Measurements from ENCODE around the gene STX7. TPM values are rescaled to one million over a fixed set of nuclear protein-coding genes. Genes with fewer than 3 reads are reported as not detected.

Gene STX7
- total RNA-seq, 4 donors from 2014 or later = 23.7 to 34.1 (median 26.8) TPM

- Histone ChIP-seq H3K4me3 (no peak overlapping the region), H3K36me3 (peaks cover 0 to 16% (median 0%) of the 10 kb centered on the region in 3 donors), H3K27ac (no peak overlapping the region), H3K27me3 (no peaks in the 10 kb centered on the region), H3K9me3 (no peaks in the 10 kb centered on the region), H3K4me1 (peaks cover 0 to 29% (median 0%) of the 10 kb centered on the region in 3 donors)
- TF ChIP-seq POLR2A (IDR thresholded peaks at IDR 0.05) (no peak), CTCF (IDR thresholded peaks at IDR 0.05) (no peak)
- WGBS, 2 donors = 92 to 96% methylated on average over 5 of the region's 5 CpGs
- DNase-seq = no peak
- intact Hi-C loops (cut with DNase I) = no loop called here
Observed at GRCh38 chr6:132478674-132479073, 34.2 kb downstream of the STX7 start.

GRCh38 chr6:132478266-132478665, 34.6 kb downstream of the STX7 start:
- no peaks in the 10 kb centered on the region for H3K27me3 ChIP-seq
- intact Hi-C loops (cut with DNase I) = no loop called here
- H3K4me1 ChIP-seq = peaks cover 0 to 25% (median 0%) of the 10 kb centered on the region in 3 donors
- H3K36me3 ChIP-seq = peaks cover 0 to 17% (median 0%) of the 10 kb centered on the region in 3 donors
- H3K9me3 ChIP-seq = no peaks in the 10 kb centered on the region
- DNase-seq = no peak
- 50 to 94% methylated on average over 2 of the region's 2 CpGs for WGBS, 2 donors
- H3K27ac ChIP-seq = no peak overlapping the region
- TF ChIP-seq CTCF (IDR thresholded peaks at IDR 0.05) = no peak
- no peak for TF ChIP-seq POLR2A (IDR thresholded peaks at IDR 0.05)
- no peak overlapping the region for H3K4me3 ChIP-seq

GRCh38 chr6:132476688-132477087, 36.2 kb downstream of the STX7 start:
- no peak for DNase-seq
- TF ChIP-seq CTCF (IDR thresholded peaks at IDR 0.05) = no peak
- no peak for TF ChIP-seq POLR2A (IDR thresholded peaks at IDR 0.05)
- Histone ChIP-seq H3K4me3 (no peak overlapping the region), H3K9me3 (no peaks in the 10 kb centered on the region), H3K4me1 (peaks cover 0 to 12% (median 0%) of the 10 kb centered on the region in 3 donors), H3K27me3 (no peaks in the 10 kb centered on the region), H3K36me3 (peaks cover 0 to 31% (median 0%) of the 10 kb centered on the region in 3 donors), H3K27ac (no peak overlapping the region)
- intact Hi-C loops (cut with DNase I) = no loop called here
- 84 to 86% methylated on average over 4 of the region's 4 CpGs for WGBS, 2 donors

GRCh38 chr6:132475925-132476324, 37.0 kb downstream of the STX7 start:
- DNase-seq = no peak
- 59 to 67% methylated on average over 1 of the region's 1 CpG for WGBS, 2 donors

GRCh38 chr6:132471787-132472186, 41.1 kb downstream of the STX7 start:
- Histone ChIP-seq H3K27ac (no peak overlapping the region), H3K36me3 (peaks cover 0 to 80% (median 10%) of the 10 kb centered on the region in 3 donors), H3K4me3 (no peak overlapping the region), H3K4me1 (no peaks in the 10 kb centered on the region), H3K9me3 (no peaks in the 10 kb centered on the region), H3K27me3 (no peaks in the 10 kb centered on the region)
- WGBS, 2 donors = 78 to 95% methylated on average over 3 of the region's 3 CpGs
- DNase-seq = no peak
- intact Hi-C loops (cut with DNase I) = no loop called here
- no peak for TF ChIP-seq CTCF (IDR thresholded peaks at IDR 0.05)
- no peak for TF ChIP-seq POLR2A (IDR thresholded peaks at IDR 0.05)

More at GRCh38 chr6:132475925-132476324, 37.0 kb downstream of the STX7 start:
- intact Hi-C loops (cut with DNase I) = no loop called here
- Histone ChIP-seq H3K36me3 (peaks cover 0 to 38% (median 0%) of the 10 kb centered on the region in 3 donors), H3K27me3 (no peaks in the 10 kb centered on the region), H3K27ac (no peak overlapping the region), H3K4me1 (peaks cover 0 to 4% (median 0%) of the 10 kb centered on the region in 3 donors), H3K9me3 (no peaks in the 10 kb centered on the region), H3K4me3 (no peak overlapping the region)
- TF ChIP-seq POLR2A (IDR thresholded peaks at IDR 0.05) (no peak), CTCF (IDR thresholded peaks at IDR 0.05) (no peak)

Data from esophagus squamous epithelium (tissue), 5 donors.